Fibroblast of skin of left quadriceps (primary cell): Measurements from ENCODE around the gene RPS29.
"Not testable (repeated sequence)": the region's sequence is repeated elsewhere in the genome, so short reads cannot be mapped to it uniquely, and the experiment has no call there.

Experiments
- DNase-seq, 2 experiments: peaks; one replicate each; pipeline ENCODE4 v3.0.0-alpha.2; 2013; ENCODE audit warnings: low read depth in 2 of 2

RPS29 gene

GRCh38 chr14:49585803-49586672, at the start of gene RPS29:
TSS of gene RPS29 (minus strand) at chr14:49586380. CDS start at chr14:49586346, 34 bp downstream.
- peak; percentile 99 for DNase-seq

- DNase-seq, result peak in 1 of 2 experiments; percentile 27
Observed at GRCh38 chr14:49634547-49635334, 48.6 kb upstream of the RPS29 start, which contains the start of gene DNAAF2. TSS of gene DNAAF2 (minus strand) at chr14:49635244. CDS start at chr14:49635149, 95 bp downstream.

GRCh38 chr14:49633640-49634546, 47.7 kb upstream of the RPS29 start:
- DNase-seq, result peak; percentile 86 to 87

GRCh38 chr14:49623941-49624839, 38.0 kb upstream of the RPS29 start:
- no peak for DNase-seq

GRCh38 chr14:49623387-49623786, 37.2 kb upstream of the RPS29 start:
- DNase-seq, result no peak

- no peak for DNase-seq
Observed at GRCh38 chr14:49622022-49622607, 35.9 kb upstream of the RPS29 start.

- DNase-seq, result peak in 1 of 2 experiments; percentile 21
Observed at GRCh38 chr14:49621114-49621881, 35.1 kb upstream of the RPS29 start.

- peak; percentile 96 to 97 for DNase-seq
Observed at GRCh38 chr14:49620182-49621113, 34.3 kb upstream of the RPS29 start, which contains the start of the genes MGAT2 and RPL36AL. TSS of gene MGAT2 (plus strand) at chr14:49620799. CDS start at chr14:49621269, 470 bp downstream. TSS of gene RPL36AL (minus strand) at chr14:49620626. CDS start at chr14:49619104, 1,522 bp downstream.

GRCh38 chr14:49619730-49620129, 33.5 kb upstream of the RPS29 start:
- DNase-seq, result no peak

- DNase-seq, result not testable (repeated sequence)
Observed at GRCh38 chr14:49619273-49619672, 33.1 kb upstream of the RPS29 start.

- no peak for DNase-seq
Observed at GRCh38 chr14:49617852-49618519, 31.8 kb upstream of the RPS29 start.

- DNase-seq, result no peak
Observed at GRCh38 chr14:49615776-49616175, 29.6 kb upstream of the RPS29 start.

GRCh38 chr14:49614196-49614595, 28.0 kb upstream of the RPS29 start:
- no peak for DNase-seq

GRCh38 chr14:49612671-49613070, 26.5 kb upstream of the RPS29 start:
- DNase-seq, result no peak

- DNase-seq, result no peak
Observed at GRCh38 chr14:49612251-49612650, 26.1 kb upstream of the RPS29 start.

GRCh38 chr14:49607583-49607982, 21.4 kb upstream of the RPS29 start:
- DNase-seq, result no peak
